ENCODE measurements around the gene ITPRIP. TPM values are rescaled to one million over a fixed set of nuclear protein-coding genes. Genes with fewer than 3 reads are reported as not detected.

The ITPRIP gene
- total RNA-seq, 4 donors from 2014 or later, result 1.8 to 25.1 (median 6.6) TPM

- no peak for TF ChIP-seq POLR2AphosphoS5 (IDR thresholded peaks at IDR 0.05)
- no peak for TF ChIP-seq EP300 (IDR thresholded peaks at IDR 0.05; ENCODE audit: low read depth)
- TF ChIP-seq CTCF (IDR thresholded peaks at IDR 0.05), result no peak
- TF ChIP-seq POLR2A (IDR thresholded peaks at IDR 0.05), result no peak
- Histone ChIP-seq H3K4me3 (no peak overlapping the region), H3K36me3 (no peaks in the 10 kb centered on the region), H3K27me3 (no peaks in the 10 kb centered on the region), H3K4me1 (peaks cover 0 to 14% (median 4%) of the 10 kb centered on the region in 4 donors), H3K27ac (no peak overlapping the region), H3K9me3 (no peaks in the 10 kb centered on the region)
- in situ Hi-C loops (cut with MboI; ENCODE audit: low pct_ligation_motif_present in 1 of 4, low pct_unique_long_range_greater_than_20kb in 1 of 4, low sequenced_read_pairs in 3 of 4), result loop anchor here (5.0 to 10.0 kb wide), 4 partner anchors 35 to 53 kb away; no protein-coding TSS in a partner anchor
- 59 to 77% methylated on average over 2 to 4 of the region's 4 CpGs for WGBS, 2 donors (ENCODE audit: low coverage in 1 of 2)
- intact Hi-C loops (cut with DNase I; ENCODE audit: low total_unique reads), result no loop called here
- no peak for DNase-seq
Measured at GRCh38 chr10:104347295-104348045, 9.2 kb upstream of the ITPRIP start.

- intact Hi-C loops (cut with DNase I; ENCODE audit: low total_unique reads), result no loop called here
- 54 to 68% methylated on average over 4 of the region's 4 CpGs for WGBS, 2 donors (ENCODE audit: low coverage in 1 of 2)
- H3K27me3 ChIP-seq, result no peaks in the 10 kb centered on the region
- no peaks in the 10 kb centered on the region for H3K9me3 ChIP-seq
- H3K27ac ChIP-seq, result no peak overlapping the region
- peaks cover 0 to 11% (median 4%) of the 10 kb centered on the region in 4 donors for H3K4me1 ChIP-seq
- H3K4me3 ChIP-seq, result no peak overlapping the region
- no peaks in the 10 kb centered on the region for H3K36me3 ChIP-seq
- in situ Hi-C loops (cut with MboI; ENCODE audit: low pct_ligation_motif_present in 1 of 4, low pct_unique_long_range_greater_than_20kb in 1 of 4, low sequenced_read_pairs in 3 of 4), result loop anchor here (5.0 to 10.0 kb wide), 4 partner anchors 34 to 51 kb away; no protein-coding TSS in a partner anchor
- no peak for TF ChIP-seq EP300 (IDR thresholded peaks at IDR 0.05; ENCODE audit: low read depth)
- TF ChIP-seq POLR2AphosphoS5 (IDR thresholded peaks at IDR 0.05), result no peak
- TF ChIP-seq POLR2A (IDR thresholded peaks at IDR 0.05), result no peak
- TF ChIP-seq CTCF (IDR thresholded peaks at IDR 0.05), result no peak
- no peak for DNase-seq
Measured at GRCh38 chr10:104345941-104346340, 7.7 kb upstream of the ITPRIP start.

- TF ChIP-seq EP300 (IDR thresholded peaks at IDR 0.05; ENCODE audit: low read depth) (no peak), POLR2A (IDR thresholded peaks at IDR 0.05) (no peak), POLR2AphosphoS5 (IDR thresholded peaks at IDR 0.05) (no peak), CTCF (IDR thresholded peaks at IDR 0.05) (no peak)
- H3K27me3 ChIP-seq, result no peaks in the 10 kb centered on the region
- no peak overlapping the region for H3K27ac ChIP-seq
- in situ Hi-C loops (cut with MboI; ENCODE audit: low pct_ligation_motif_present in 1 of 4, low pct_unique_long_range_greater_than_20kb in 1 of 4, low sequenced_read_pairs in 3 of 4), result loop anchor here (5.0 to 10.0 kb wide), 4 partner anchors 33 to 51 kb away; no protein-coding TSS in a partner anchor
- intact Hi-C loops (cut with DNase I; ENCODE audit: low total_unique reads), result no loop called here
- H3K4me1 ChIP-seq, result peaks cover under 1 to 13% (median 6%) of the 10 kb centered on the region in 4 donors
- no peak overlapping the region for H3K4me3 ChIP-seq
- H3K36me3 ChIP-seq, result no peaks in the 10 kb centered on the region
- no peak for DNase-seq
- H3K9me3 ChIP-seq, result no peaks in the 10 kb centered on the region
Measured at GRCh38 chr10:104345515-104345914, 7.2 kb upstream of the ITPRIP start.

GRCh38 chr10:104344219-104344618 is 6.0 kb upstream of the ITPRIP start:
- no peaks in the 10 kb centered on the region for H3K9me3 ChIP-seq
- no peak overlapping the region for H3K27ac ChIP-seq
- intact Hi-C loops (cut with DNase I; ENCODE audit: low total_unique reads) (no loop called here), in situ Hi-C loops (cut with MboI; ENCODE audit: low pct_ligation_motif_present in 1 of 4, low pct_unique_long_range_greater_than_20kb in 1 of 4, low sequenced_read_pairs in 3 of 4) (loop anchor here in 1 of 4 donors (10.0 kb wide), 1 partner anchor 49 kb away; no protein-coding TSS in a partner anchor)
- no peak overlapping the region for H3K4me3 ChIP-seq
- 70 to 88% methylated on average over 1 of the region's 1 CpG for WGBS, 2 donors (ENCODE audit: low coverage in 1 of 2)
- TF ChIP-seq EP300 (IDR thresholded peaks at IDR 0.05; ENCODE audit: low read depth) (no peak), CTCF (IDR thresholded peaks at IDR 0.05) (no peak), POLR2A (IDR thresholded peaks at IDR 0.05) (no peak)
- DNase-seq, result no peak
- no peaks in the 10 kb centered on the region for H3K36me3 ChIP-seq
- H3K4me1 ChIP-seq, result peaks cover 5 to 16% (median 14%) of the 10 kb centered on the region in 4 donors
- H3K27me3 ChIP-seq, result no peaks in the 10 kb centered on the region
